Fibroblast of villous mesenchyme (primary cell): ENCODE data around the gene CTSC. TPM values are rescaled to one million over a fixed set of nuclear protein-coding genes. Genes with fewer than 3 reads are reported as not detected.
A peak's percentile ranks its signal among the peaks of the same experiment; 100 is the strongest.

ENCODE experiments used
- DNase-seq: peaks from one replicate; pipeline ENCODE4 v3.0.0-alpha.2; 2010; ENCODE audit warnings: low read depth
- H3K4me3 ChIP-seq: 2 replicates; pipeline ENCODE4 v1.5.1; 2011; ENCODE audit warnings: low read depth, mild to moderate bottlenecking, low read length
- CTCF ChIP-seq: IDR thresholded peaks from 2 replicates; pipeline ENCODE4 v1.5.1; 2012; ENCODE audit warnings: low read depth, mild to moderate bottlenecking, low read length; ENCODE audit not compliant: insufficient read depth
- total RNA-seq: library from RNA; depleted of rRNA; stranded (reverse); fragments of >200 nt; gene quantifications from 2 replicates; pipeline ENCODE4 v1.2.3, GENCODE V29; 2012

The CTSC gene
- total RNA-seq, 1 donor = 276 TPM

DNA sequence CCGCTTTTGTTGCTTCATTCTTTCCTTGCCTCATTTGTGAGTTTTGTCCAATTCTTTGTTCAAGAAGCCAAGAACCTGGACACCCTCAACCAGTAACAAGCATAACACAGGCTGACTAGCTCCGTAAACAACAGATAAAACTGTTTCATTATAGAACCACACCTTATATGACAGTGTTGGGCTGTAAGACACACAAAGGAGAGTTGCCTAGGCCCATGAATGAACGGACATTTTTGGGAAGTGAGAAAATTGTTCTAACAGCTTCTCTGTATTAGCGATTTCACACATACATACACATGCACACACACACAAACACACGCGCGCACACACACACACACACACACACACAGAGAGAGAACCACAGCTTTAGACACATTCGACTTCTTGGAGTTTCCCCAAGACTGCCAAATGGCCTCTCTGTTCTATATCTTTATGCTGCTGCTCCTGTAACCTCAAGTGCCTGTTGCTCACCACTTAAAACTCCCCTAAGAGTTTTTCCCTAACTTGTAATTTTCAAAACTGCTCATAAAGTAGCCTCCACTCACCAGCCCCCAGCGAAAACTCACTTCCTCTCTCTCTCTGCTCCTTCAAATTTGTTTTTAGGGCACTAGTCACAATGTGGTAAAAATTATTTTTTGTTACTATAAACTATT, 35.9 kb downstream of the CTSC start:
- TF ChIP-seq CTCF = no peak
- H3K4me3 ChIP-seq = no peak overlapping the region
- peak; percentile 66 for DNase-seq

- no peak overlapping the region for H3K4me3 ChIP-seq
- DNase-seq = no peak
- no peak for TF ChIP-seq CTCF
Observed at GRCh38 chr11:88300888-88301487, 36.5 kb downstream of the CTSC start.

- TF ChIP-seq CTCF = no peak
- H3K4me3 ChIP-seq = no peak overlapping the region
- DNase-seq = no peak
Observed at GRCh38 chr11:88297863-88298262, 39.7 kb downstream of the CTSC start.

GRCh38 chr11:88297421-88297820, 40.1 kb downstream of the CTSC start:
- TF ChIP-seq CTCF = no peak
- H3K4me3 ChIP-seq = no peak overlapping the region
- DNase-seq = no peak

DNA sequence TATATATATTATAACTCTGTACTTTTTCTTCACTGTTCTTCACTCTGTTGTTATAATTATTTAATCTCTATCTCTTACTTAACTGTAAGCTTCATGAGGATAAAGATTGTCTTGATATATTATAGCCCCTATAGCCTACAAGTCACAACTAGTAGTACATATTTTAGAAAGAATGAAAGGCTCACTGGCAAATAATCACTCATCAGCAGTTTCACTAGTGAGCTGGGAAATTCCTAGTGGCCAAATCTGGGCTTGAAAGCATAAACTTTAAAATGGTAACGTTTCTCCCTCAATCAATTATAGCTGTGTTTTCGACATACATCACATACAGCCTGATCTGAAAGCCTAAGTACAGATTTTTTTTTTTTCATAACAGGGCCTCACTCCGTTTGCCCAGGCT, 42.5 kb downstream of the CTSC start:
- TF ChIP-seq CTCF = no peak
- no peak overlapping the region for H3K4me3 ChIP-seq
- no peak for DNase-seq

GRCh38 chr11:88293931-88294330, 43.6 kb downstream of the CTSC start:
- peak; percentile 63 for DNase-seq
- TF ChIP-seq CTCF = no peak
- H3K4me3 ChIP-seq = no peak overlapping the region
